ENCODE measurements around the gene SLC24A3.

The SLC24A3 gene

GRCh38 chr20:19552221-19553180 lies 340.1 kb downstream of the SLC24A3 start:
- H3K4me3 ChIP-seq (ENCODE audit: low read length): no peak overlapping the region
- no peaks in the 10 kb centered on the region for H3K27me3 ChIP-seq (ENCODE audit: control insufficient read depth, insufficient read depth, low read length)
- H3K36me3 ChIP-seq (ENCODE audit: control insufficient read depth, insufficient read depth, low read length): no peaks in the 10 kb centered on the region
- H3K9ac ChIP-seq (ENCODE audit: low read length): no peak overlapping the region
- H3K27ac ChIP-seq (ENCODE audit: low read depth, low read length): no peak overlapping the region
- no peaks in the 10 kb centered on the region for H3K4me1 ChIP-seq (ENCODE audit: control insufficient read depth, insufficient read depth, low read length)

DNA sequence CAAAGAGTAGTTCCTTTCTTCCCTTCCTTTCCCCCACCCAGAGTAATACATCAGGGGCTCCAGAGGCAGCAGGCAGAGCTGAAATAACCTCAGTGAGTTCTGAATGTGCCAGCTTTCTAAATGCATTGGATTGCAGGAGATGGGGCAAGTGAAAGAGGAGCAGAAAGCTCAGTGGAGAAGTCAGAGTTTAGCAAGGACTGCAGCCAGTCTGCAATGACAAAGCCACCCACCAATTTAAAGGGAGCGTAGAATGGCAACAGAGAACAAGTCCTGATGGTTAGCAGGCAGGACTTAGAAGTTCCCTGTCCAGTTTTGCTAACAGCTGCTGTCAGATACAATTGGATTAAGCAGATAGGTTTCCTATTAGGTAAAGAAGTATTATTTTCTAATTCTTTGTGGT lies 342.2 kb downstream of the SLC24A3 start:
- Histone ChIP-seq H3K9ac (ENCODE audit: low read length) (no peak overlapping the region), H3K4me3 (ENCODE audit: low read length) (no peak overlapping the region), H3K27me3 (ENCODE audit: control insufficient read depth, insufficient read depth, low read length) (no peaks in the 10 kb centered on the region), H3K36me3 (ENCODE audit: control insufficient read depth, insufficient read depth, low read length) (no peaks in the 10 kb centered on the region), H3K4me1 (ENCODE audit: control insufficient read depth, insufficient read depth, low read length) (no peaks in the 10 kb centered on the region), H3K27ac (ENCODE audit: low read depth, low read length) (no peak overlapping the region)

DNA sequence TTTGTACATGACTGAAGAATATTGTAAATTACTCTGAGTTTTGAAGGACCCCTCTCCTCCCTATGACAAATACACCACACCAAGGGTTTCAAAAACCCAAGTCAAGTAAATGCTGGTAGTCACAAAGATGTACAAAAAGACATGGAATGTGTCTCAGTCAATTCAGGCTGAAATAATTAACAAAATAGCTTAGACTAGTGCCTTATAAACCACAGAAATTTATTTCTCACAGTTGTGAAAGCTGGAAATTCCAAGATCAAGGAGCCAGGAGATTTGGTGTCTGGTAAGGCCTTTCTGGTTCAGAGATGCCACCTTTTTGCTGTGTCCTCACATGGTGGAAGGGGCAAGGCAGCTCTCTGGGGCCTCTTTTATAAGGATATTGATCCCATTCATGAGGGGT lies 343.3 kb downstream of the SLC24A3 start:
- no peak overlapping the region for H3K4me3 ChIP-seq (ENCODE audit: low read length)
- H3K9ac ChIP-seq (ENCODE audit: low read length): no peak overlapping the region
- no peaks in the 10 kb centered on the region for H3K36me3 ChIP-seq (ENCODE audit: control insufficient read depth, insufficient read depth, low read length)
- no peaks in the 10 kb centered on the region for H3K4me1 ChIP-seq (ENCODE audit: control insufficient read depth, insufficient read depth, low read length)
- no peaks in the 10 kb centered on the region for H3K27me3 ChIP-seq (ENCODE audit: control insufficient read depth, insufficient read depth, low read length)
- no peak overlapping the region for H3K27ac ChIP-seq (ENCODE audit: low read depth, low read length)

- Histone ChIP-seq H3K9ac (ENCODE audit: low read length) (no peak overlapping the region), H3K36me3 (ENCODE audit: control insufficient read depth, insufficient read depth, low read length) (no peaks in the 10 kb centered on the region), H3K27ac (ENCODE audit: low read depth, low read length) (no peak overlapping the region), H3K4me3 (ENCODE audit: low read length) (no peak overlapping the region), H3K27me3 (ENCODE audit: control insufficient read depth, insufficient read depth, low read length) (no peaks in the 10 kb centered on the region), H3K4me1 (ENCODE audit: control insufficient read depth, insufficient read depth, low read length) (no peaks in the 10 kb centered on the region)
Measured at GRCh38 chr20:19557291-19557690, 344.8 kb downstream of the SLC24A3 start.

GRCh38 chr20:19560881-19561480 lies 348.5 kb downstream of the SLC24A3 start:
- Histone ChIP-seq H3K36me3 (ENCODE audit: control insufficient read depth, insufficient read depth, low read length) (no peaks in the 10 kb centered on the region), H3K9ac (ENCODE audit: low read length) (no peak overlapping the region), H3K4me1 (ENCODE audit: control insufficient read depth, insufficient read depth, low read length) (no peaks in the 10 kb centered on the region), H3K27ac (ENCODE audit: low read depth, low read length) (no peak overlapping the region), H3K27me3 (ENCODE audit: control insufficient read depth, insufficient read depth, low read length) (no peaks in the 10 kb centered on the region), H3K4me3 (ENCODE audit: low read length) (no peak overlapping the region)

GRCh38 chr20:19562426-19562825 lies 350.0 kb downstream of the SLC24A3 start:
- Histone ChIP-seq H3K4me3 (ENCODE audit: low read length) (no peak overlapping the region), H3K9ac (ENCODE audit: low read length) (no peak overlapping the region), H3K4me1 (ENCODE audit: control insufficient read depth, insufficient read depth, low read length) (no peaks in the 10 kb centered on the region), H3K27me3 (ENCODE audit: control insufficient read depth, insufficient read depth, low read length) (no peaks in the 10 kb centered on the region), H3K36me3 (ENCODE audit: control insufficient read depth, insufficient read depth, low read length) (no peaks in the 10 kb centered on the region), H3K27ac (ENCODE audit: low read depth, low read length) (no peak overlapping the region)

- Histone ChIP-seq H3K27me3 (ENCODE audit: control insufficient read depth, insufficient read depth, low read length) (no peaks in the 10 kb centered on the region), H3K9ac (ENCODE audit: low read length) (no peak overlapping the region), H3K4me1 (ENCODE audit: control insufficient read depth, insufficient read depth, low read length) (no peaks in the 10 kb centered on the region), H3K36me3 (ENCODE audit: control insufficient read depth, insufficient read depth, low read length) (no peaks in the 10 kb centered on the region), H3K4me3 (ENCODE audit: low read length) (no peak overlapping the region), H3K27ac (ENCODE audit: low read depth, low read length) (no peak overlapping the region)
Measured at GRCh38 chr20:19564261-19564660, 351.8 kb downstream of the SLC24A3 start.

DNA sequence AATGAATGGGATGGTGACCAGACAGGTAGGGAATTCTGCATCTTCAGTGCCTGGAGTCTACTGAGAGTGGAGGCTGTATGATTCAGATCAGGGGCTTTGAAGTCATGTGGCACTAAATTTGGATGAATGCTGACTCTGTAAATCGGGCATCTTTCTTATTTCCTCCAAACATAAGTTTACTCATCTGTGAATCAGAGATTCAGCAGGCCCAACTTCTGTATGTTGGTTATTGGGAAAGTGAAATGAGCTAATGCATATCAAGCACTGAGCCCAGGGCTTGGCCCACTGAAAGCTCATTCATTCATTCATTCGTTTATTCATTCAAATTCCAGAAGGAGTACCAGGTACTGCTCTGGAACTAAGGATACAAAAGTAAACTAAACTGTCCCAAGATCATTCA lies 353.3 kb downstream of the SLC24A3 start:
- Histone ChIP-seq H3K27ac (ENCODE audit: low read depth, low read length) (no peak overlapping the region), H3K27me3 (ENCODE audit: control insufficient read depth, insufficient read depth, low read length) (no peaks in the 10 kb centered on the region), H3K4me1 (ENCODE audit: control insufficient read depth, insufficient read depth, low read length) (no peaks in the 10 kb centered on the region), H3K4me3 (ENCODE audit: low read length) (no peak overlapping the region), H3K36me3 (ENCODE audit: control insufficient read depth, insufficient read depth, low read length) (no peaks in the 10 kb centered on the region), H3K9ac (ENCODE audit: low read length) (no peak overlapping the region)

GRCh38 chr20:19566226-19566945 lies 353.9 kb downstream of the SLC24A3 start:
- Histone ChIP-seq H3K4me3 (ENCODE audit: low read length) (no peak overlapping the region), H3K4me1 (ENCODE audit: control insufficient read depth, insufficient read depth, low read length) (no peaks in the 10 kb centered on the region), H3K9ac (ENCODE audit: low read length) (no peak overlapping the region), H3K27me3 (ENCODE audit: control insufficient read depth, insufficient read depth, low read length) (no peaks in the 10 kb centered on the region), H3K36me3 (ENCODE audit: control insufficient read depth, insufficient read depth, low read length) (no peaks in the 10 kb centered on the region), H3K27ac (ENCODE audit: low read depth, low read length) (no peak overlapping the region)

DNA sequence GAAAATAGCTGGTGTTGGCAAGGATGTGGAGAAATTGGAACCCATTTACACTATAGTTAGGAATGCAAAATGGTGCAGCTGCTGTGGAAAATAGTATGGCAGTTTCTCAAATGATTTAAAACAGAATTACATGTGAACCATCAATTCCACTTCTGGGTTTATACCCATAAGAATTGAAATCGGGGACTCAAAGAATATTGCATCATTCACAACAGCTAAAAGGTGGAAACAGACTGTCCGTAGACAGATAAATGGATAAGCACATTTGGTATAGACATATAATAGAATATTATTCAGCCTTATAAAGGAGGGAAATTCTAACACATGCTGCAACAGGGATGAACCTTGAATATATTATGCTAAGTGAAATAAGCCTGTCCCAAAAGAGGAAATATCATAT lies 355.7 kb downstream of the SLC24A3 start:
- Histone ChIP-seq H3K36me3 (ENCODE audit: control insufficient read depth, insufficient read depth, low read length) (no peaks in the 10 kb centered on the region), H3K4me3 (ENCODE audit: low read length) (no peak overlapping the region), H3K27me3 (ENCODE audit: control insufficient read depth, insufficient read depth, low read length) (no peaks in the 10 kb centered on the region), H3K9ac (ENCODE audit: low read length) (no peak overlapping the region), H3K4me1 (ENCODE audit: control insufficient read depth, insufficient read depth, low read length) (no peaks in the 10 kb centered on the region), H3K27ac (ENCODE audit: low read depth, low read length) (no peak overlapping the region)

GRCh38 chr20:19571996-19572395 lies 359.6 kb downstream of the SLC24A3 start:
- H3K36me3 ChIP-seq (ENCODE audit: control insufficient read depth, insufficient read depth, low read length): no peaks in the 10 kb centered on the region
- H3K27ac ChIP-seq (ENCODE audit: low read depth, low read length): no peak overlapping the region
- H3K27me3 ChIP-seq (ENCODE audit: control insufficient read depth, insufficient read depth, low read length): no peaks in the 10 kb centered on the region

GRCh38 chr20:19577692-19578091 lies 365.2 kb downstream of the SLC24A3 start:
- no peaks in the 10 kb centered on the region for H3K4me1 ChIP-seq (ENCODE audit: control insufficient read depth, insufficient read depth, low read length)
- H3K36me3 ChIP-seq (ENCODE audit: control insufficient read depth, insufficient read depth, low read length): no peaks in the 10 kb centered on the region
- no peaks in the 10 kb centered on the region for H3K27me3 ChIP-seq (ENCODE audit: control insufficient read depth, insufficient read depth, low read length)

More at GRCh38 chr20:19571996-19572395, 359.6 kb downstream of the SLC24A3 start:
- H3K4me1 ChIP-seq (ENCODE audit: control insufficient read depth, insufficient read depth, low read length): no peaks in the 10 kb centered on the region
- no peak overlapping the region for H3K4me3 ChIP-seq (ENCODE audit: low read length)
- no peak overlapping the region for H3K9ac ChIP-seq (ENCODE audit: low read length)

More at GRCh38 chr20:19577692-19578091, 365.2 kb downstream of the SLC24A3 start:
- no peak overlapping the region for H3K4me3 ChIP-seq (ENCODE audit: low read length)
- H3K9ac ChIP-seq (ENCODE audit: low read length): no peak overlapping the region
- H3K27ac ChIP-seq (ENCODE audit: low read depth, low read length): no peak overlapping the region

All from rectal smooth muscle tissue (tissue), 1 donor.